Transverse colon (tissue), 4 donors: ENCODE data around the gene TLK1. TPM values are rescaled to one million over a fixed set of nuclear protein-coding genes. Genes with fewer than 3 reads are reported as not detected.

Source experiments
- DNase-seq: peaks from one replicate; pipeline ENCODE4 v3.0.0-alpha.2; 2019
- H3K27ac ChIP-seq, 4 donors: fragments of 200-600 bp; sonication (generic); 2 replicates each; pipeline ENCODE4 v1.5.1; 2016 to 2018; ENCODE audit warnings: inconsistent platforms in 4 of 4
- H3K27me3 ChIP-seq: fragments of 200-600 bp; sonication (generic); 2 replicates; pipeline ENCODE4 v1.5.1; 2017; ENCODE audit warnings: inconsistent platforms
- H3K36me3 ChIP-seq, 4 donors: fragments of 200-600 bp; sonication (generic); 2 replicates each; pipeline ENCODE4 v1.5.1; 2017 to 2019; ENCODE audit warnings: inconsistent platforms in 4 of 4
- H3K4me1 ChIP-seq, 4 donors: fragments of 200-600 bp; sonication (generic); 2 replicates each; pipeline ENCODE4 v1.5.1; 2017 to 2020; ENCODE audit warnings: inconsistent platforms in 4 of 4
- H3K4me3 ChIP-seq, 4 donors: fragments of 200-600 bp; sonication (generic); 1 replicate in 1 of 4; 2 replicates in 3 of 4; pipeline versions ENCODE4 v1.5.1 to v1.6.1; 2017 to 2019; ENCODE audit warnings: inconsistent platforms in 4 of 4
- H3K9me3 ChIP-seq, 2 donors: fragments of 200-600 bp; sonication (generic); 2 replicates each; pipeline ENCODE4 v1.5.1; 2017 to 2019; ENCODE audit warnings: inconsistent platforms in 2 of 2
- EP300 ChIP-seq: sonication (generic); formaldehyde crosslinking; IDR thresholded peaks from one replicate; pipeline ENCODE4 v1.6.1; 2017; ENCODE audit warnings: antibody characterized with exemption, low read depth
- POLR2A ChIP-seq: fragments of 450-650 bp; IDR thresholded peaks from one replicate; pipeline ENCODE4 v1.6.1; 2016; ENCODE audit warnings: antibody characterized with exemption, mild to moderate bottlenecking, moderate library complexity
- POLR2AphosphoS5 ChIP-seq, 3 donors: sonication (generic); formaldehyde crosslinking; IDR thresholded peaks; one replicate each; pipeline ENCODE4 v1.6.1; 2016; ENCODE audit warnings: antibody characterized with exemption in 3 of 3
- WGBS, 2 donors: methylation state at CpG; one replicate each; pipeline ENCODE4 v1.1.5; 2018; ENCODE audit warnings: low coverage in 1 of 2; 5-methylcytosine and 5-hydroxymethylcytosine counted together
- in situ Hi-C, 4 donors: fragments of 200-750 bp; cut with MboI; loops; one replicate each; pipeline versions ENCODE4 v1.15.0 to v1.15.1; 2017; ENCODE audit warnings: low sequenced_read_pairs in 3 of 4, low pct_ligation_motif_present in 1 of 4, low pct_unique_long_range_greater_than_20kb in 1 of 4
- intact Hi-C: fragments of 100-400 bp; cut with DNase I; formaldehyde crosslinking; loops from one replicate; pipeline ENCODE4 v1.15.1; 2023; ENCODE audit warnings: low total_unique reads
- total RNA-seq, 4 donors: library from RNA; depleted of rRNA; stranded (reverse); fragments of >200 nt; gene quantifications; one replicate each; pipeline ENCODE4 v1.1.0, GENCODE V29; 2016
- TF ChIP-seq, protein P1 (sequence below), 5 experiments: fragments of 200-600 bp in 3 of 5; fragments of 450-650 bp in 2 of 5; sonication (generic) in 3 of 5; IDR thresholded peaks; 1 replicate in 2 of 5; 2 replicates in 3 of 5; pipeline ENCODE4 v1.5.1; 2016 to 2017; ENCODE audit warnings: antibody characterized with exemption in 5 of 5, inconsistent platforms in 3 of 5, mild to moderate bottlenecking in 2 of 5, moderate library complexity in 1 of 5

TLK1 gene
- total RNA-seq, 4 donors from 2014 or later: 39.6 to 76.3 (median 53.2) TPM

- in situ Hi-C loops: loop anchor here in 3 of 4 donors (10.0 to 25.0 kb wide), 3 partner anchors 191 to 441 kb away; partner anchors contain the start of gene TLK1 (in 2 of the 3)
- Histone ChIP-seq H3K4me3 (no peak overlapping the region), H3K27me3 (no peaks in the 10 kb centered on the region), H3K9me3 (no peaks in the 10 kb centered on the region), H3K4me1 (peaks cover 5 to 20% (median 11%) of the 10 kb centered on the region in 4 donors), H3K36me3 (peaks cover 0 to 17% (median 2%) of the 10 kb centered on the region in 4 donors), H3K27ac (no peak overlapping the region)
- DNase-seq: no peak
- intact Hi-C loops: loop anchor here (5.0 to 10.0 kb wide), 2 partner anchors 94 to 186 kb away; no protein-coding TSS in a partner anchor
- TF ChIP-seq, protein P1, sequence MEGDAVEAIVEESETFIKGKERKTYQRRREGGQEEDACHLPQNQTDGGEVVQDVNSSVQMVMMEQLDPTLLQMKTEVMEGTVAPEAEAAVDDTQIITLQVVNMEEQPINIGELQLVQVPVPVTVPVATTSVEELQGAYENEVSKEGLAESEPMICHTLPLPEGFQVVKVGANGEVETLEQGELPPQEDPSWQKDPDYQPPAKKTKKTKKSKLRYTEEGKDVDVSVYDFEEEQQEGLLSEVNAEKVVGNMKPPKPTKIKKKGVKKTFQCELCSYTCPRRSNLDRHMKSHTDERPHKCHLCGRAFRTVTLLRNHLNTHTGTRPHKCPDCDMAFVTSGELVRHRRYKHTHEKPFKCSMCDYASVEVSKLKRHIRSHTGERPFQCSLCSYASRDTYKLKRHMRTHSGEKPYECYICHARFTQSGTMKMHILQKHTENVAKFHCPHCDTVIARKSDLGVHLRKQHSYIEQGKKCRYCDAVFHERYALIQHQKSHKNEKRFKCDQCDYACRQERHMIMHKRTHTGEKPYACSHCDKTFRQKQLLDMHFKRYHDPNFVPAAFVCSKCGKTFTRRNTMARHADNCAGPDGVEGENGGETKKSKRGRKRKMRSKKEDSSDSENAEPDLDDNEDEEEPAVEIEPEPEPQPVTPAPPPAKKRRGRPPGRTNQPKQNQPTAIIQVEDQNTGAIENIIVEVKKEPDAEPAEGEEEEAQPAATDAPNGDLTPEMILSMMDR (IDR thresholded peaks at IDR 0.05): no peak
- no peak for TF ChIP-seq POLR2A
- WGBS, 2 donors: 87 to 92% methylated on average over 3 of the region's 3 CpGs
Measured at GRCh38 chr2:170971071-170971470, 189.6 kb downstream of the TLK1 start.

DNA sequence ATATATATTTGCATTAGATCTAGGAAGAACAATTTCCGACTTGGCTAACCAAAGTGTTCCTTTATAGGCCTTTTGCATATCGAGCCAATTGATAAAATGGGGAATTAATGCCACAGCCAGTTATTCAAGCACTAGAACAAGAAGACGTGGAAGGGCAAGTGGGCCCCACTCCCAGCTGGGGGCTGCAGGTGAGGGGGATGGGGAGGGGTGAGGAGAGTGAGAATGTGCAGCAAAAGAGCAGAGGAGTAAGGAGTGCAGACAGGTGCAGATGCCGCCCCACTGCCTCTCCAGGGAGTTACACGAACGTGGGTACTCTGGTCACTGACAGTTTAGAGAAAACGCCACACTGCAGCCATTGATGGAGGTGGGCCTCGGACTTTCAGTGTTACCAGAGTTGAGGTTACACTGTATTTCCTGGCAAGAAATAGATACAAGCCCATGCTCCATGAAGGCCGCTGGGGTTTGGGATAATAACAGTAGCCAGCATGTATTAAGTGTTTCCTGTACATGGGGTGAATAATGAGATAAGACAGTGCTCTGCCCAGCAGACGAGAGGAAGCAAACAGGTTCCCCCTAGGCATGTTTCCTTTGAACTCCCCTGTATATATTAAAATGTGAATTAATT is 190.7 kb downstream of the TLK1 start:
- no peaks in the 10 kb centered on the region for H3K27me3 ChIP-seq
- peaks cover 0 to 23% (median 8%) of the 10 kb centered on the region in 4 donors for H3K36me3 ChIP-seq
- H3K4me3 ChIP-seq: no peak overlapping the region
- TF ChIP-seq, protein P1 (IDR thresholded peaks at IDR 0.05): no peak
- TF ChIP-seq POLR2A (no peak), POLR2AphosphoS5 (IDR thresholded peaks at IDR 0.05) (no peak)
- H3K4me1 ChIP-seq: peaks cover 5 to 20% (median 11%) of the 10 kb centered on the region in 4 donors
- DNase-seq: no peak
- in situ Hi-C loops: loop anchor here (10.0 to 25.0 kb wide), 4 partner anchors 192 to 455 kb away; partner anchors contain the start of gene TLK1 (in 2 of the 4)
- H3K27ac ChIP-seq: no peak overlapping the region
- no peaks in the 10 kb centered on the region for H3K9me3 ChIP-seq
- 74 to 78% methylated on average over 4 to 10 of the region's 10 CpGs for WGBS, 2 donors
- intact Hi-C loops: loop anchor here (5.0 to 10.0 kb wide), 2 partner anchors 95 to 187 kb away; no protein-coding TSS in a partner anchor

- intact Hi-C loops: no loop called here
- 87% methylated on average over 2 of the region's 2 CpGs; no CpG with 5 or more reads in 1 of the 2 donors for WGBS, 2 donors
Measured at GRCh38 chr2:170969030-170969429, 191.7 kb downstream of the TLK1 start.

More at GRCh38 chr2:170969030-170969429, 191.7 kb downstream of the TLK1 start:
- no peak for DNase-seq
- H3K27ac ChIP-seq: no peak overlapping the region
- H3K4me3 ChIP-seq: no peak overlapping the region
- H3K9me3 ChIP-seq: no peaks in the 10 kb centered on the region
- no peaks in the 10 kb centered on the region for H3K27me3 ChIP-seq
- TF ChIP-seq, protein P1 (IDR thresholded peaks at IDR 0.05): no peak
- TF ChIP-seq POLR2AphosphoS5 (IDR thresholded peaks at IDR 0.05): no peak
- no peak for TF ChIP-seq EP300
- no peak for TF ChIP-seq POLR2A
- in situ Hi-C loops: loop anchor here in 3 of 4 donors (10.0 to 25.0 kb wide), 3 partner anchors 193 to 456 kb away; partner anchors contain the start of gene TLK1 (in 1 of the 3)
- peaks cover 0 to 29% (median 10%) of the 10 kb centered on the region in 4 donors for H3K36me3 ChIP-seq
- H3K4me1 ChIP-seq: peaks cover 2 to 15% (median 7%) of the 10 kb centered on the region in 4 donors
